HepG2 (cell line): ENCODE data around the gene SPPL2B. TPM values are rescaled to one million over a fixed set of nuclear protein-coding genes. Genes with fewer than 3 reads are reported as not detected.

ENCODE experiments used
- ATAC-seq: fragments of 200-7000 bp; cut with Tn5 transposase; 3 replicates; pipeline ENCODE4 v1.9.1; 2020; ENCODE audit warnings: mild to moderate bottlenecking, moderate library complexity
- BruUV-seq: library from RNA; stranded (reverse); fragments of 400-500 nt; replicated peaks from 2 replicates; lab custom pipeline; 2021; lab: Mats Ljungman, UMichigan
- CTCF ChIA-PET: fragments of 300-600 bp; formaldehyde crosslinking; extraction: SDS; loops from one replicate; lab custom pipeline; 2021; ENCODE audit warnings: low total read pairs, inconsistent platforms, low intra/inter-chr PET ratio; lab: Yijun Ruan, JAX
- POLR2A ChIA-PET: fragments of 350-600 bp; sonication (Branson Sonifier 250); formaldehyde crosslinking; loops from one replicate; lab custom pipeline; 2020; ENCODE audit warnings: antibody characterized with exemption, inconsistent platforms; lab: Yijun Ruan, JAX
- DNase-seq: peaks from one replicate; pipeline ENCODE4 v3.0.0-alpha.2; 2015; ENCODE audit warnings: low spot score
- FAIRE-seq: peaks from 3 replicates; lab custom pipeline; 2011; peaks lifted over from hg19 to GRCh38; lab: Jason Lieb, UNC
- H2AFZ ChIP-seq: one replicate; pipeline ENCODE4 v1.6.1; 2011; ENCODE audit warnings: low read length, inconsistent platforms
- H3K27ac ChIP-seq: fragments of 300-600 bp; 3 replicates; pipeline ENCODE4 v1.8.0; 2011; ENCODE audit warnings: mixed run types, mild to moderate bottlenecking, mixed read lengths, low read length, inconsistent platforms; ENCODE audit not compliant: insufficient read depth; ENCODE audit errors: extremely low read length
- H3K27me3 ChIP-seq, 2 experiments: fragments of 200-600 bp in 1 of 2; 2 replicates in 1 of 2; 3 replicates in 1 of 2; pipeline versions ENCODE4 v1.6.0 to v1.8.0; 2011; ENCODE audit warnings: low read length in 2 of 2, mild to moderate bottlenecking in 2 of 2, moderate library complexity in 2 of 2, inconsistent platforms in 1 of 2; ENCODE audit not compliant: insufficient read depth in 2 of 2, control insufficient read depth in 1 of 2
- H3K36me3 ChIP-seq, 2 experiments: fragments of 200-600 bp in 1 of 2; replicated peaks in 1 of 2; 2 replicates in 1 of 2; 3 replicates in 1 of 2; pipeline versions ENCODE4 v1.5.1 to v1.8.0; 2011; ENCODE audit warnings: low read length in 2 of 2, inconsistent platforms in 1 of 2; ENCODE audit not compliant: insufficient read depth in 2 of 2, control insufficient read depth in 1 of 2
- H3K4me1 ChIP-seq: 2 replicates; pipeline ENCODE4 v1.5.1; 2012; ENCODE audit warnings: low read length, inconsistent platforms; ENCODE audit not compliant: insufficient read depth
- H3K4me2 ChIP-seq: 2 replicates; pipeline ENCODE4 v1.6.0; 2011; ENCODE audit warnings: low read depth, low read length, inconsistent platforms
- H3K4me3 ChIP-seq, 3 experiments: fragments of 200-600 bp in 1 of 3; sonication (generic), shearing (Covaris generic) in 1 of 3; replicated peaks in 1 of 3; 2 replicates each; pipeline ENCODE4 v1.5.1; 2011 to 2016; ENCODE audit warnings: low read length in 3 of 3, inconsistent platforms in 2 of 3, low read depth in 2 of 3, mild to moderate bottlenecking in 2 of 3, control low read depth in 1 of 3, mixed read lengths in 1 of 3; ENCODE audit not compliant: insufficient read depth in 1 of 3
- H3K79me2 ChIP-seq: one replicate; pipeline ENCODE4 v1.6.1; 2011; ENCODE audit warnings: low read length, inconsistent platforms; ENCODE audit not compliant: insufficient read depth
- H3K9ac ChIP-seq: 2 replicates; pipeline ENCODE4 v1.6.0; 2011; ENCODE audit warnings: mild to moderate bottlenecking, low read depth, low read length, inconsistent platforms; ENCODE audit not compliant: insufficient read depth
- H3K9me3 ChIP-seq: 2 replicates; pipeline ENCODE4 v1.5.1; 2012; ENCODE audit warnings: mild to moderate bottlenecking, low read length
- H4K20me1 ChIP-seq: 2 replicates; pipeline ENCODE4 v1.6.0; 2011; ENCODE audit warnings: inconsistent platforms, mild to moderate bottlenecking, low read length, moderate library complexity; ENCODE audit not compliant: insufficient read depth
- AGO2 ChIP-seq: fragments of 200-400 bp; formaldehyde crosslinking; optimal IDR thresholded peaks from 2 replicates; pipeline ENCODE3; 2017; ENCODE audit warnings: mild to moderate bottlenecking, low read depth, low read length, moderate library complexity
- DBP ChIP-seq: sonication (generic); formaldehyde crosslinking; IDR thresholded peaks from 2 replicates; pipeline ENCODE4 v1.4.0; 2020; ENCODE audit warnings: missing genetic modification reagents; ENCODE audit errors: not compliant biosample characterization
- GZF1 ChIP-seq: sonication (generic); formaldehyde crosslinking; IDR thresholded peaks from 2 replicates; pipeline ENCODE4 v1.5.1; 2020; ENCODE audit warnings: mild to moderate bottlenecking, missing genetic modification reagents
- HOXA5 ChIP-seq: sonication (generic); formaldehyde crosslinking; IDR thresholded peaks from 2 replicates; pipeline ENCODE4 v1.4.0; 2020; ENCODE audit warnings: missing genetic modification reagents
- MZF1 ChIP-seq: sonication (generic); formaldehyde crosslinking; IDR thresholded peaks from 2 replicates; pipeline ENCODE4 v1.8.1; 2023; ENCODE audit warnings: mild to moderate bottlenecking, missing genetic modification reagents, borderline replicate concordance
- SALL1 ChIP-seq: sonication (generic); formaldehyde crosslinking; IDR thresholded peaks from 2 replicates; pipeline ENCODE4 v1.8.0; 2022; ENCODE audit warnings: mild to moderate bottlenecking, missing genetic modification reagents
- TP53 ChIP-seq: sonication (generic); formaldehyde crosslinking; conservative IDR thresholded peaks from 2 replicates; pipeline ENCODE4 v1.4.0; 2020; ENCODE audit warnings: missing genetic modification reagents
- ZNF20 ChIP-seq: sonication (generic); formaldehyde crosslinking; IDR thresholded peaks from 2 replicates; pipeline ENCODE4 v1.4.0; 2020; ENCODE audit warnings: mild to moderate bottlenecking, moderate library complexity, missing genetic modification reagents
- ZNF530 ChIP-seq: sonication (generic); formaldehyde crosslinking; IDR thresholded peaks from 2 replicates; pipeline ENCODE4 v1.5.0; 2020; ENCODE audit warnings: low read depth, mild to moderate bottlenecking, missing genetic modification reagents
- ZNF552 ChIP-seq: sonication (generic); formaldehyde crosslinking; IDR thresholded peaks from 2 replicates; pipeline ENCODE4 v1.9.0; 2022; ENCODE audit warnings: missing genetic modification reagents, mild to moderate bottlenecking, borderline replicate concordance
- ZNF572 ChIP-seq: sonication (generic); formaldehyde crosslinking; IDR thresholded peaks from 2 replicates; pipeline ENCODE4 v1.5.1; 2020; ENCODE audit warnings: mild to moderate bottlenecking, missing genetic modification reagents
- ZNF598 ChIP-seq: sonication (generic); formaldehyde crosslinking; IDR thresholded peaks from 2 replicates; pipeline ENCODE4 v1.5.1; 2020; ENCODE audit warnings: mild to moderate bottlenecking, missing genetic modification reagents, borderline replicate concordance
- WGBS: methylation state at CpG from one replicate; pipeline ENCODE4 v1.1.6; 2017; ENCODE audit warnings: low lambda C conversion rate; 5-methylcytosine and 5-hydroxymethylcytosine counted together
- in situ Hi-C: cut with HindIII; loops from 2 replicates; pipeline ENCODE4 v1.10.0; 2017; ENCODE audit warnings: low pct_unique_long_range_greater_than_20kb; ENCODE audit not compliant: extremely low pct_ligation_motif_present
- intact Hi-C: fragments of 100-400 bp; cut with micrococcal nuclease; formaldehyde crosslinking; loops from one replicate; pipeline ENCODE4 v1.10.0; 2022; ENCODE audit not compliant: unreplicated experiment
- polyA plus RNA-seq, 8 experiments: library from polyadenylated mRNA; depleted of rRNA in 3 of 8; stranded (reverse) in 7 of 8; unstranded in 1 of 8; fragments of >200 nt; fragmentation: Illumina TruSeq in 4 of 8; extraction: Trizol in 4 of 8; gene quantifications; 2 replicates each; pipeline versions ENCODE4 v1.2.1 to v1.2.3, GENCODE V29; 2011 to 2016; ENCODE audit warnings: low read depth in 4 of 8, missing spikeins in 1 of 8, mixed read lengths in 1 of 8; ENCODE audit not compliant: insufficient read depth in 1 of 8
- total RNA-seq, 5 experiments: library from RNA; depleted of rRNA; stranded (reverse); fragments of >200 nt; fragmentation: Illumina TruSeq; extraction: Trizol; gene quantifications; 2 replicates each; pipeline ENCODE4 v1.2.3, GENCODE V29; 2016; ENCODE audit warnings: low read depth in 1 of 5

The SPPL2B gene
- total and polyA plus RNA-seq, 2 of the 13 experiments (the other 11 are each of a cell fraction or from before 2014, with no cell fraction given), result 14.9 to 15.2 TPM

GRCh38 chr19:2341982-2342381, 13.5 kb downstream of the SPPL2B start:
- FAIRE-seq (no peak), ATAC-seq (no peak), DNase-seq (no peak)
- Histone ChIP-seq H3K4me2 (no peak overlapping the region), H3K79me2 (no peaks in the 10 kb centered on the region), H3K36me3 (no peaks in the 10 kb centered on the region; a peak in 2 of 5 replicates), H3K4me3 (no peak overlapping the region), H3K27ac (no peak overlapping the region), H3K9me3 (no peaks in the 10 kb centered on the region), H3K9ac (no peak overlapping the region), H4K20me1 (no peaks in the 10 kb centered on the region), H3K4me1 (peaks cover 9% of the 10 kb centered on the region), H2AFZ (no peak overlapping the region), H3K27me3 (no peaks in the 10 kb centered on the region)
- CTCF ChIA-PET, result no interaction called here
- POLR2A ChIA-PET, result no interaction called here
- intact Hi-C loops, result no loop called here
- TSS peak; percentile 49 for BruUV-seq
- in situ Hi-C loops, result no loop called here
- 95% methylated on average over 14 of the region's 15 CpGs for WGBS
- no peak for TF ChIP-seq SALL1
- TF ChIP-seq ZNF530 (CRISPR knock-in tag), result no peak
- TF ChIP-seq TP53 (CRISPR knock-in tag), result no peak
- TF ChIP-seq GZF1 (CRISPR knock-in tag), result no peak
- TF ChIP-seq ZNF598 (CRISPR knock-in tag), result no peak
- TF ChIP-seq DBP (CRISPR knock-in tag), result no peak

- TF ChIP-seq HOXA5 (CRISPR knock-in tag), result no peak
- TF ChIP-seq ZNF20 (CRISPR knock-in tag), result no peak
- TF ChIP-seq ZNF572 (CRISPR knock-in tag), result no peak
- TF ChIP-seq AGO2, result peak; percentile 19
- no peak for TF ChIP-seq MZF1 (CRISPR knock-in tag)
- no peak for TF ChIP-seq ZNF552 (CRISPR knock-in tag)
- Histone ChIP-seq H3K4me3 (no peak overlapping the region), H3K79me2 (no peaks in the 10 kb centered on the region), H3K27me3 (no peaks in the 10 kb centered on the region), H3K4me1 (peaks cover 9% of the 10 kb centered on the region), H4K20me1 (no peaks in the 10 kb centered on the region), H3K9ac (no peak overlapping the region), H3K9me3 (no peaks in the 10 kb centered on the region), H2AFZ (no peak overlapping the region), H3K36me3 (no peaks in the 10 kb centered on the region; a peak in 2 of 5 replicates), H3K4me2 (no peak overlapping the region), H3K27ac (no peak overlapping the region)
- DNase-seq, result no peak
- BruUV-seq, result no TSS peak
- FAIRE-seq, result no peak
- intact Hi-C loops (no loop called here), in situ Hi-C loops (no loop called here)
- ATAC-seq, result no peak
- ChIA-PET POLR2A (no interaction called here), CTCF (no interaction called here)
- WGBS, result 96% methylated on average over 12 of the region's 29 CpGs
Measured at GRCh38 chr19:2342656-2343288, 14.3 kb downstream of the SPPL2B start.
